Hepatocyte (in vitro differentiated cells): ENCODE results near the gene CCDC197.

Experiments used
- EZH2 ChIP-seq: fragments of 200-600 bp; sonication (generic); IDR thresholded peaks from 2 replicates; pipeline ENCODE4 v1.6.1; 2016; ENCODE audit warnings: antibody characterized with exemption, mild to moderate bottlenecking, borderline replicate concordance
- EZH2phosphoT487 ChIP-seq: fragments of 200-600 bp; sonication (generic); IDR thresholded peaks from one replicate; pipeline ENCODE4 v1.6.1; 2018; ENCODE audit warnings: antibody characterized with exemption, mild to moderate bottlenecking, low read depth, moderate library complexity; ENCODE audit not compliant: unreplicated experiment, severe bottlenecking
- TF ChIP-seq, protein P1 (sequence below): fragments of 200-600 bp; sonication (generic); IDR thresholded peaks from 2 replicates; pipeline ENCODE4 v1.5.1; 2016; ENCODE audit warnings: antibody characterized with exemption, mild to moderate bottlenecking; ENCODE audit not compliant: poor library complexity

DNA sequence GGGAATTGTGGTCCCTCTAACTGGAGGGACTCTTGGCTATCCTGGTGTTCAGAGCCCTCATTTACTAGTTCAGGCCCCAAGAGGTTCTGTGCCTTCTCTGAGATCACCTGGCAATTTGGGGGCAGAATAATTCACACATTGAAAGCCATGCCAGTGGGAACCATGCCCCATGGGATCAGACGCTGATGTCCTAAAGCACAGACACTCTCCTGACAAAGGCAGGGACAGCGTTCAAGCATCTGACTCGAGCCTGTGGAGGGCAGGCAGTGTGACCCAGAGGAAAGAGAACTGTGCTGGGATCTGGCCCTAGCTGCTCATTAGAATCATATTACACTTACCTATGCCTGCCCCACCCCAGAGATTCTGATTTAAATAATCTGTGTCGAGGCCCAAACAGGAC is 18.4 kb upstream of the CCDC197 start:
- TF ChIP-seq, protein P1, sequence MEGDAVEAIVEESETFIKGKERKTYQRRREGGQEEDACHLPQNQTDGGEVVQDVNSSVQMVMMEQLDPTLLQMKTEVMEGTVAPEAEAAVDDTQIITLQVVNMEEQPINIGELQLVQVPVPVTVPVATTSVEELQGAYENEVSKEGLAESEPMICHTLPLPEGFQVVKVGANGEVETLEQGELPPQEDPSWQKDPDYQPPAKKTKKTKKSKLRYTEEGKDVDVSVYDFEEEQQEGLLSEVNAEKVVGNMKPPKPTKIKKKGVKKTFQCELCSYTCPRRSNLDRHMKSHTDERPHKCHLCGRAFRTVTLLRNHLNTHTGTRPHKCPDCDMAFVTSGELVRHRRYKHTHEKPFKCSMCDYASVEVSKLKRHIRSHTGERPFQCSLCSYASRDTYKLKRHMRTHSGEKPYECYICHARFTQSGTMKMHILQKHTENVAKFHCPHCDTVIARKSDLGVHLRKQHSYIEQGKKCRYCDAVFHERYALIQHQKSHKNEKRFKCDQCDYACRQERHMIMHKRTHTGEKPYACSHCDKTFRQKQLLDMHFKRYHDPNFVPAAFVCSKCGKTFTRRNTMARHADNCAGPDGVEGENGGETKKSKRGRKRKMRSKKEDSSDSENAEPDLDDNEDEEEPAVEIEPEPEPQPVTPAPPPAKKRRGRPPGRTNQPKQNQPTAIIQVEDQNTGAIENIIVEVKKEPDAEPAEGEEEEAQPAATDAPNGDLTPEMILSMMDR = no peak
- TF ChIP-seq EZH2 (no peak), EZH2phosphoT487 (no peak)
